ENCODE data around the gene PCDHB5. TPM values are rescaled to one million over a fixed set of nuclear protein-coding genes. Genes with fewer than 3 reads are reported as not detected.

Gene PCDHB5
- total RNA-seq, 1 donor, result 0.45 TPM

- no peak within 1 kb of the TSS for H3K4me3 ChIP-seq (ENCODE audit: low read depth, low read length)
- DNase-seq (ENCODE audit: low read depth), result no peak
- TF ChIP-seq CTCF (IDR thresholded peaks at IDR 0.05; ENCODE audit: insufficient read depth, low read length), result peak; percentile 21
These were observed 52.0 kb downstream of the PCDHB5 start, which contains the start of gene PCDHB9 for GRCh38 chr5:141186897-141187512. PCDHB9 (plus strand) TSS chr5:141187161; CDS start chr5:141187319, 158 bp downstream.

Other genes with a start within 250 kb of the PCDHB5 start
- 0.16 TPM in 1 of 2 replicates, not detected in the other for gene PCDHAC1, start 208.9 kb upstream of the PCDHB5 start, total RNA-seq (ENCODE audit: low replicate concordance)
- gene PCDHAC2, start 168.7 kb upstream of the PCDHB5 start, total RNA-seq (ENCODE audit: low replicate concordance), result 0.57 TPM in 1 of 2 replicates, not detected in the other
- gene PCDHB1, start 83.8 kb upstream of the PCDHB5 start, total RNA-seq (ENCODE audit: low replicate concordance), result not detected in 2 replicates
- 0.36 and 0.82 TPM in 2 replicates for gene PCDHB2, start 40.6 kb upstream of the PCDHB5 start, total RNA-seq (ENCODE audit: low replicate concordance)
- 0.27 and 0.74 TPM in 2 replicates for gene PCDHB3, start 34.7 kb upstream of the PCDHB5 start, total RNA-seq (ENCODE audit: low replicate concordance)
- gene PCDHB4, start 13.4 kb upstream of the PCDHB5 start, total RNA-seq (ENCODE audit: low replicate concordance), result 0.09 and 0.65 TPM in 2 replicates
- 0.18 TPM in 1 of 2 replicates, not detected in the other for gene PCDHB6, start 14.9 kb downstream of the PCDHB5 start, total RNA-seq (ENCODE audit: low replicate concordance)
- 0.63 and 0.98 TPM in 2 replicates for gene PCDHB7, start 37.4 kb downstream of the PCDHB5 start, total RNA-seq (ENCODE audit: low replicate concordance)
- 0.16 and 0.27 TPM in 2 replicates for gene PCDHB8, start 42.6 kb downstream of the PCDHB5 start, total RNA-seq (ENCODE audit: low replicate concordance)
- gene PCDHB16, start 47.2 kb downstream of the PCDHB5 start, total RNA-seq (ENCODE audit: low replicate concordance), result 0.25 and 0.36 TPM in 2 replicates
- gene PCDHB9, start 52.0 kb downstream of the PCDHB5 start, total RNA-seq (ENCODE audit: low replicate concordance), result 0.41 and 1.2 TPM in 2 replicates
- 0.36 and 0.41 TPM in 2 replicates for gene PCDHB10, start 57.1 kb downstream of the PCDHB5 start, total RNA-seq (ENCODE audit: low replicate concordance)
- 0.08 and 0.27 TPM in 2 replicates for gene PCDHB11, start 64.4 kb downstream of the PCDHB5 start, total RNA-seq (ENCODE audit: low replicate concordance)
- 0.18 and 0.25 TPM in 2 replicates for gene PCDHB12, start 73.5 kb downstream of the PCDHB5 start, total RNA-seq (ENCODE audit: low replicate concordance)
- 0.27 and 0.65 TPM in 2 replicates for gene PCDHB13, start 78.7 kb downstream of the PCDHB5 start, total RNA-seq (ENCODE audit: low replicate concordance)
- gene PCDHB14, start 88.1 kb downstream of the PCDHB5 start, total RNA-seq (ENCODE audit: low replicate concordance), result 0.45 and 0.74 TPM in 2 replicates
- gene PCDHB15, start 110.2 kb downstream of the PCDHB5 start, total RNA-seq (ENCODE audit: low replicate concordance), result 0.09 TPM in 1 of 2 replicates, not detected in the other
- gene SLC25A2, start 168.8 kb downstream of the PCDHB5 start, total RNA-seq (ENCODE audit: low replicate concordance), result 0.72 TPM in 1 of 2 replicates, not detected in the other
- 62.1 and 66.0 TPM in 2 replicates for gene TAF7, start 185.6 kb downstream of the PCDHB5 start, total RNA-seq (ENCODE audit: low replicate concordance)
- 0.90 and 1.4 TPM in 2 replicates for gene PCDHGA1, start 195.3 kb downstream of the PCDHB5 start, total RNA-seq (ENCODE audit: low replicate concordance)
- gene PCDHGA2, start 203.6 kb downstream of the PCDHB5 start, total RNA-seq (ENCODE audit: low replicate concordance), result 2.5 and 3.9 TPM in 2 replicates
- 1.1 and 4.4 TPM in 2 replicates for gene PCDHGA3, start 208.6 kb downstream of the PCDHB5 start, total RNA-seq (ENCODE audit: low replicate concordance)
- gene PCDHGB1, start 214.9 kb downstream of the PCDHB5 start, total RNA-seq (ENCODE audit: low replicate concordance), result 3.1 and 4.2 TPM in 2 replicates
- 3.7 and 9.9 TPM in 2 replicates for gene PCDHGA4, start 219.8 kb downstream of the PCDHB5 start, total RNA-seq (ENCODE audit: low replicate concordance)
- 1.3 and 5.7 TPM in 2 replicates for gene PCDHGB2, start 224.8 kb downstream of the PCDHB5 start, total RNA-seq (ENCODE audit: low replicate concordance)
- 1.7 and 3.5 TPM in 2 replicates for gene PCDHGA5, start 229.0 kb downstream of the PCDHB5 start, total RNA-seq (ENCODE audit: low replicate concordance)
- 7.7 and 9.6 TPM in 2 replicates for gene PCDHGB3, start 235.0 kb downstream of the PCDHB5 start, total RNA-seq (ENCODE audit: low replicate concordance)
- gene PCDHGA6, start 238.7 kb downstream of the PCDHB5 start, total RNA-seq (ENCODE audit: low replicate concordance), result 3.9 and 7.4 TPM in 2 replicates
- gene PCDHGA7, start 247.5 kb downstream of the PCDHB5 start, total RNA-seq (ENCODE audit: low replicate concordance), result 2.9 and 8.4 TPM in 2 replicates

All from fibroblast of the aortic adventitia (primary cell).